ENCODE results near the gene CAMKK2. TPM values are rescaled to one million over a fixed set of nuclear protein-coding genes. Genes with fewer than 3 reads are reported as not detected.
A peak's percentile ranks its signal among the peaks of the same experiment; 100 is the strongest.

The CAMKK2 gene
- total RNA-seq, 1 experiment from 2014 or later = 24.7 TPM

- no peak overlapping the region for H3K27ac ChIP-seq (ENCODE audit: insufficient read length, low read depth, low read length)
- H4K5ac ChIP-seq (ENCODE audit: insufficient read length, low read depth, low read length) = no peak overlapping the region
- H3K9me3 ChIP-seq (ENCODE audit: control insufficient read depth, low read depth, low read length) = no peaks in the 10 kb centered on the region
- H3K79me1 ChIP-seq (ENCODE audit: insufficient read depth, low read depth, low read length, poor library complexity, severe bottlenecking) = no peaks in the 10 kb centered on the region
- Mint-ChIP-seq H3K27ac (no peak overlapping the region; a peak in 1 of 7 replicates), H3K36me3 (ENCODE audit: insufficient read depth in 1 of 3, low read depth in 3 of 3) (peaks cover 6 to 24% (median 7%) of the 10 kb centered on the region in 3 experiments; a peak in 6 of 7 replicates), H3K4me3 (no peak overlapping the region), H3K9me3 (no peaks in the 10 kb centered on the region; a peak in 1 of 5 replicates), H3K27me3 (ENCODE audit: low read depth) (no peaks in the 10 kb centered on the region), H3K4me1 (peaks cover 4 to 7% of the 10 kb centered on the region in 2 experiments)
- no peak overlapping the region for H3K4me2 ChIP-seq (ENCODE audit: insufficient read depth, insufficient read length, low read length)
- H3K4ac ChIP-seq (ENCODE audit: low read depth, low read length) = no peak overlapping the region
- H3K27me3 ChIP-seq (ENCODE audit: insufficient read depth, low read length) = no peaks in the 10 kb centered on the region
- H2BK120ac ChIP-seq (ENCODE audit: low read depth, low read length, poor library complexity, severe bottlenecking) = no peak overlapping the region
- no CpG with 5 or more reads among the region's 16 CpGs for WGBS (ENCODE audit: extremely low coverage, insufficient read length, low lambda C conversion rate)
- H3K23me2 ChIP-seq (ENCODE audit: insufficient read length, low read depth, low read length, poor library complexity, severe bottlenecking) = no peaks in the 10 kb centered on the region
- no peaks in the 10 kb centered on the region for H3K79me2 ChIP-seq (ENCODE audit: insufficient read depth, low read length)
- no peak overlapping the region for H3T11ph ChIP-seq (ENCODE audit: low read length)
- H3K4me1 ChIP-seq (ENCODE audit: insufficient read depth, low read length) = no peaks in the 10 kb centered on the region
- H2BK5ac ChIP-seq (ENCODE audit: insufficient read length, low read length) = no peak overlapping the region
- H2BK20ac ChIP-seq (ENCODE audit: low read depth, low read length, poor library complexity, severe bottlenecking) = no peak overlapping the region
- no peak overlapping the region for H2BK15ac ChIP-seq (ENCODE audit: low read depth, low read length)
- H2AFZ ChIP-seq (ENCODE audit: low read length) = no peak overlapping the region
- no peak overlapping the region for H3K23ac ChIP-seq (ENCODE audit: insufficient read length, low read depth, low read length)
- peak; percentile 33 for DNase-seq
- no peak overlapping the region for H3K9ac ChIP-seq (ENCODE audit: extremely low read depth, insufficient read length, low read length)
- no peak for TF ChIP-seq CTCF (conservative IDR thresholded peaks at IDR 0.05)
- no peak overlapping the region for H4K91ac ChIP-seq (ENCODE audit: insufficient read length, low read depth, low read length)
- no peak overlapping the region for H3K14ac ChIP-seq (ENCODE audit: insufficient read depth, low read length)
- H4K20me1 ChIP-seq (ENCODE audit: control insufficient read depth, insufficient read depth, insufficient read length) = no peaks in the 10 kb centered on the region
- H2BK12ac ChIP-seq (ENCODE audit: insufficient read length, low read depth, low read length) = no peak overlapping the region
- no peak overlapping the region for H4K8ac ChIP-seq (replicated peaks; ENCODE audit: insufficient read length, low read depth, low read length)
- no peak overlapping the region for H3K18ac ChIP-seq (ENCODE audit: insufficient read length, low read depth, low read length)
- H3K56ac ChIP-seq (ENCODE audit: insufficient read length, low read depth, low read length) = no peak overlapping the region
- no peak overlapping the region for H2AK5ac ChIP-seq (ENCODE audit: insufficient read length, low read length)
These were observed 64.3 kb downstream of the CAMKK2 start for GRCh38 chr12:121232163-121232562.
